NCI-H2107 (cell line): ENCODE results near the gene SLC6A12.

Experiments used
- DNase-seq: peaks from one replicate; lab custom pipeline; 2025; lab: John Stamatoyannopoulos, UW

Gene SLC6A12

GRCh38 chr12:163406-163986, 50.5 kb downstream of the SLC6A12 start:
- no peak for DNase-seq

- no peak for DNase-seq
These were observed 51.3 kb downstream of the SLC6A12 start for GRCh38 chr12:162467-163307.

- DNase-seq: no peak
These were observed 52.1 kb downstream of the SLC6A12 start for GRCh38 chr12:161823-162222.

DNA sequence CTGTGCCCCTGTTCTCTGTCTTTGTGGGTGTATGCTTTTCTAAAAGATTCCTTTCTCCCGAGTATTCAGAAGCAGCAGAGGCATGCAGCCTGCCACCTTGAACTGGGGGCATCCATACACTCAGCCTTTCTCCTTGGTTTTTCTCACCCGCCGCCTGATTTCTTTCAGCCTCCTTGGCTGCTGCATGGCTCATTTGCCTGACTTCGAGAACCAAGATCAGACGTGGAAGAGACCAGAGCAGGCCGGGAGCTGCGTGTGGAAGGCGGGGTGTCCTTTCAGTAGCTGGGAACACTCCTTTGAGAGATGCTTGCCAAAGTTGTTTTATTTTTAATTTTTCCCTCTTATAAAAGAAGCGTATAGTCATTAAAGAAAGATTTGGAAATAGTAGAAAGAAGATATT, 53.1 kb downstream of the SLC6A12 start:
- no peak for DNase-seq

GRCh38 chr12:159156-159782, 54.7 kb downstream of the SLC6A12 start:
- DNase-seq: no peak

- no peak for DNase-seq
These were observed 56.3 kb downstream of the SLC6A12 start for GRCh38 chr12:157644-158043.

- DNase-seq: no peak
These were observed 57.0 kb downstream of the SLC6A12 start for GRCh38 chr12:156945-157344.

- DNase-seq: no peak
These were observed 58.3 kb downstream of the SLC6A12 start for GRCh38 chr12:155646-156045.

- no peak for DNase-seq
These were observed 59.0 kb downstream of the SLC6A12 start for GRCh38 chr12:155006-155405.

DNA sequence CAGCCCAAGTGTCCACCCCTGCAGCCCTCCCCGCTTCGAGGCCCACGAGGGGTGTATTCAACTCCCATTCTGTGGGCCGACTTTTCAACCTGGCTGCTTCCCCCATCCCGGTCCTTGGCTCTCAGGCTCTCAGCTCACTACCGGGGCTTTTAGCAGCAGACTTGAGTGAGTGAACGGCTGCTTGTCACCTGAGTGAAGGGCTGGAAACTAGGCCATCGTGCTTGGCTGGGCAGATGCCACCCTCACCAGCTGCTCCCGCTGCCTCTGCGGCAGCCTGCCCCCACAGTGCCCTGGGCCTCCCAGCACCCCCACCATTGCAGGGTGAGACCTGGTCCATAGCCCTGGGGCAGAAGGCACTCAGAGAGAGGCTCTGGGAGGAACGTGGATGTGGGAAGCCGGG, 59.9 kb downstream of the SLC6A12 start:
- peak; percentile 18 for DNase-seq

DNA sequence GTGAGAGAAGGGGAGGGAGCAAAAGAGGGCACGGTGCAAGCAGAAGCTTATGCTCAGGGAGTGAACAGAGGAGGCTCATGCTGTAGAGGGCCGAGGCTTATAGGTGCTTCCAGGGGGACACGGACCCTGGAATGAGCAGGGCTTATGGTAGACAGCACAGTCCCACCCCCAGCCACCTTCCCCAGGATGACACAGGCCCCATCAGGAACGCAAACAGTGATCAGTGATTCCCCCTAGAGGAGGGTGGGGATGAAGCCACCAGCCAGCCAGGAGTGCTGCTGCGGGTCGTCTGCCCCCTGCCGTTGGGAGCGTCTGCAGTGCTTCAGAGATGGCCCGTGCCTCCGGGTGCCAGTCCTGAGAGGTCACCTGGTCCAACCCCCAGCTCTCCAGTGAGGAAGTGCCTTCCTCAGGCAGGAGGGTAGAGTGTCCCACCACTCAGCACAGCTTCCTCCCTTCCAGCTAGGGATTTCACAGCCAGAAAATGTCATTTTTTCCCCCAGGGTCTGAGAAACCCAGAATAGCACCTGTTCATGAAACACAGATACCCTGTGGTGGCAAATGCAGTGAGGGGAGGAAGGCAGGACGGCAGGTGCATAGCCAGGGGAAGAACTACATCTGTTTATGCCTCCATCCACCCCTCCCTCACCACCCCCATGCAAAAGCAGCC, 60.7 kb downstream of the SLC6A12 start:
- peak; percentile 54 for DNase-seq

- no peak for DNase-seq
These were observed 61.5 kb downstream of the SLC6A12 start for GRCh38 chr12:152440-152839.

GRCh38 chr12:151579-151978, 62.4 kb downstream of the SLC6A12 start:
- no peak for DNase-seq

GRCh38 chr12:148676-149416, 65.1 kb downstream of the SLC6A12 start:
- DNase-seq: no peak

- DNase-seq: no peak
These were observed 66.7 kb downstream of the SLC6A12 start for GRCh38 chr12:147242-147641.

- DNase-seq: no peak
These were observed 68.5 kb downstream of the SLC6A12 start for GRCh38 chr12:145369-145960.

- DNase-seq: no peak
These were observed 69.2 kb downstream of the SLC6A12 start for GRCh38 chr12:144650-145284.

DNA sequence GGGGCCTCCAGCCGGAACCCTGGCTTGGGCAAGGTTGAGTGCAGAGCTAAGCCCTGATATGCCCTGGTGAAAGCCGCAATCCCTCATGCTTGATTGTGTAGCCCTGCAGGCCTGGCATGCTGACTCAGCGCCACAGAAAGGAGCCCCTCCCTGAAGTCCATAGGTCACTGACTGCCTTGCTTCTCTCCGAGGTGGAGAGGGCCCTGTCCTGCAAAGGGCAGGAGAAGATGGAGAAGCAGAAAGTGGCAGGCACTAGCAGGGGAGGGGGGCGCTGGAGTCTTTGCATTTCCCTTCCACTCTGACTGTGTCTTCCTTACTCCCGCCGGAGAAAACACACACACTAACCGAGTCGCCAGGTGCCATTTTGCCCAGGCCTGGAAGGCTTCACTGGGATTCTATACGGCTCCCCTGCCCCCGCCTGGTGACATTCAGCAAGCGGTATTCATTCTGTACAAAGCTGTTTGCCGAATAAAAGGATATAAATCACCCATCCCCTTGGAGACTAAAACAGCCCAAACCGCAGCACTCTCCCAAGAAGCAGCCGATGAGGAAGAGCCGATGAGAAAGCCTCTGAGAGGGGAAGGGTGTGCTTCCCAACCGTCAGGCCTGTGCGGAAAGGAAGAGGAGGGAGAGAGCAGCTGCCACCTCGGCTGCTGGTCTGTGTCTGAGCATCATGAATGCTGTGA, 69.8 kb downstream of the SLC6A12 start:
- DNase-seq: peak; percentile 66

DNA sequence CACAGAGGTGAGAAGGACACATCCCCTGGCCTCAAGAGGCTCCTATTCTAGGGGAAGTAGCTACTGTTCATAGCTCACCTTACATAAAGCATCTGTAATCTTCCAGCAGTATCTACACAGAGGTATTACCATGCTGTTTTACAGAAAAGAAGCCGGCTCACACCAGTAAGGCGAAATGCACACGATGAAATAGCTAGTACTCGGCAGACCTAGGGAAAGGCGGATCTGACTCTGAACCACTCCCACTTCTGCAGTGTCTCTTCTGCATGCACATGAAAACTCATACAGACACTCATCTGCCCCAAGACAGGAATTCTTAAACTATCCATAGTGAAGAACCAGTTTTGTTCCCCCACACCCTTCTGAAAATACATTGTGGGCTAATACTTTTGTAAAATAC, 73.8 kb downstream of the SLC6A12 start:
- DNase-seq: no peak
